GM18870 (cell line): Measurements from ENCODE around the gene MAMDC2.

ENCODE experiments used
- ATAC-seq: cut with Tn5 transposase; IDR thresholded peaks from one replicate; pipeline ENCODE4 v1.9.1; 2021; ENCODE audit warnings: moderate library complexity; ENCODE audit not compliant: unreplicated experiment

The MAMDC2 gene

GRCh38 chr9:70101265-70101664, 57.6 kb downstream of the MAMDC2 start:
- no peak for ATAC-seq

GRCh38 chr9:70105147-70105546, 61.5 kb downstream of the MAMDC2 start:
- no peak for ATAC-seq

GRCh38 chr9:70106571-70106970, 62.9 kb downstream of the MAMDC2 start:
- no peak for ATAC-seq

GRCh38 chr9:70107558-70107957, 63.9 kb downstream of the MAMDC2 start:
- no peak for ATAC-seq

- no peak for ATAC-seq
Measured at GRCh38 chr9:70108181-70108580, 64.5 kb downstream of the MAMDC2 start.

GRCh38 chr9:70110194-70111041, 66.8 kb downstream of the MAMDC2 start:
- no peak for ATAC-seq

- ATAC-seq: peak; percentile 61
Measured at GRCh38 chr9:70111042-70111602, 67.5 kb downstream of the MAMDC2 start.

- ATAC-seq: no peak
Measured at GRCh38 chr9:70111641-70112236, 68.1 kb downstream of the MAMDC2 start.

- no peak for ATAC-seq
Measured at GRCh38 chr9:70112981-70113380, 69.3 kb downstream of the MAMDC2 start.

- peak; percentile 72 for ATAC-seq
Measured at GRCh38 chr9:70113403-70114022, 69.9 kb downstream of the MAMDC2 start.

- ATAC-seq: no peak
Measured at GRCh38 chr9:70114898-70115297, 71.2 kb downstream of the MAMDC2 start.

GRCh38 chr9:70117835-70118319, 74.2 kb downstream of the MAMDC2 start:
- ATAC-seq: no peak

- no peak for ATAC-seq
Measured at GRCh38 chr9:70119786-70120185, 76.1 kb downstream of the MAMDC2 start.

- ATAC-seq: no peak
Measured at GRCh38 chr9:70120834-70121510, 77.3 kb downstream of the MAMDC2 start.

- ATAC-seq: no peak
Measured at GRCh38 chr9:70121818-70122436, 78.3 kb downstream of the MAMDC2 start.

GRCh38 chr9:70123695-70124094, 80.0 kb downstream of the MAMDC2 start:
- no peak for ATAC-seq

GRCh38 chr9:70125621-70126263, 82.1 kb downstream of the MAMDC2 start:
- no peak for ATAC-seq

GRCh38 chr9:70127036-70127435, 83.4 kb downstream of the MAMDC2 start:
- no peak for ATAC-seq

- no peak for ATAC-seq
Measured at GRCh38 chr9:70127540-70128416, 84.1 kb downstream of the MAMDC2 start.
